NCI-H2227 treated with DMSO at 0.1 percent for 48 hours (cell line): ENCODE results near the gene STPG1.
A peak's percentile ranks its signal among the peaks of the same experiment; 100 is the strongest.
"Not testable (repeated sequence)": the region's sequence is repeated elsewhere in the genome, so short reads cannot be mapped to it uniquely, and the experiment has no call there.

Source experiments
- DNase-seq: peaks from one replicate; lab custom pipeline; 2025; lab: John Stamatoyannopoulos, UW

The STPG1 gene

GRCh38 chr1:24413350-24414163 lies at the start of gene STPG1:
Gene STPG1, minus strand, starts transcription at chr1:24413782. Its CDS starts 12,394 bp downstream, at chr1:24401388.
- peak; percentile 90 for DNase-seq

- DNase-seq, result not testable (repeated sequence)
Observed at GRCh38 chr1:24462128-24462527, 48.5 kb upstream of the STPG1 start.

GRCh38 chr1:24459551-24460266 lies 46.1 kb upstream of the STPG1 start:
- no peak for DNase-seq

- no peak for DNase-seq
Observed at GRCh38 chr1:24457866-24458265, 44.3 kb upstream of the STPG1 start.

- no peak for DNase-seq
Observed at GRCh38 chr1:24455272-24455671, 41.7 kb upstream of the STPG1 start.

- DNase-seq, result no peak
Observed at GRCh38 chr1:24454673-24455072, 41.1 kb upstream of the STPG1 start.

- DNase-seq, result no peak
Observed at GRCh38 chr1:24452922-24453485, 39.4 kb upstream of the STPG1 start.

GRCh38 chr1:24451746-24452145 lies 38.2 kb upstream of the STPG1 start:
- no peak for DNase-seq

- no peak for DNase-seq
Observed at GRCh38 chr1:24450857-24451397, 37.3 kb upstream of the STPG1 start.

- DNase-seq, result no peak
Observed at GRCh38 chr1:24450316-24450715, 36.7 kb upstream of the STPG1 start.

- not testable (repeated sequence) for DNase-seq
Observed at GRCh38 chr1:24446446-24446845, 32.9 kb upstream of the STPG1 start.

- DNase-seq, result no peak
Observed at GRCh38 chr1:24443241-24443656, 29.7 kb upstream of the STPG1 start.

- DNase-seq, result no peak
Observed at GRCh38 chr1:24442764-24443163, 29.2 kb upstream of the STPG1 start.

- DNase-seq, result no peak
Observed at GRCh38 chr1:24441996-24442668, 28.6 kb upstream of the STPG1 start.

- DNase-seq, result no peak
Observed at GRCh38 chr1:24441480-24441879, 27.9 kb upstream of the STPG1 start.

GRCh38 chr1:24440436-24440835 lies 26.9 kb upstream of the STPG1 start:
- DNase-seq, result no peak

- peak; percentile 36 for DNase-seq
Observed at GRCh38 chr1:24438423-24438901, 24.9 kb upstream of the STPG1 start.

- no peak for DNase-seq
Observed at GRCh38 chr1:24437631-24438396, 24.2 kb upstream of the STPG1 start.

GRCh38 chr1:24435782-24436365 lies 22.3 kb upstream of the STPG1 start:
- no peak for DNase-seq

- peak; percentile 65 for DNase-seq
Observed at GRCh38 chr1:24427545-24427862, 13.9 kb upstream of the STPG1 start.
